HCT116 (cell line): ENCODE results near the gene SIK3.

ENCODE experiments used
- CTCF ChIP-seq, 3 experiments: fragments of 200-600 bp in 1 of 3; sonication (generic) in 1 of 3; IDR thresholded peaks in 2 of 3; conservative IDR thresholded peaks in 1 of 3; 2 replicates each; pipeline ENCODE4 v1.5.1; 2012 to 2017; ENCODE audit warnings: low read depth in 2 of 3, low read length in 2 of 3, antibody characterized with exemption in 1 of 3, borderline replicate concordance in 1 of 3, control low read depth in 1 of 3, mild to moderate bottlenecking in 1 of 3, mixed read lengths in 1 of 3, mixed run types in 1 of 3, moderate library complexity in 1 of 3; ENCODE audit not compliant: insufficient read depth in 1 of 3
- SIN3A ChIP-seq: IDR thresholded peaks from 2 replicates; pipeline ENCODE4 v1.6.1; 2012; ENCODE audit warnings: low read depth
- TCF7L2 ChIP-seq: IDR thresholded peaks from 2 replicates; pipeline ENCODE4 v1.7.0; 2011; ENCODE audit warnings: borderline replicate concordance, inconsistent platforms; ENCODE audit not compliant: insufficient read depth, insufficient read length; ENCODE audit errors: extremely low read depth

- TF ChIP-seq TCF7L2 = no peak
- TF ChIP-seq SIN3A = no peak
- no peak for TF ChIP-seq CTCF (IDR thresholded peaks at IDR 0.05 in 2 of 3, conservative IDR thresholded peaks at IDR 0.05 in 1 of 3; ENCODE audit: borderline replicate concordance in 1 of 3, insufficient read depth in 1 of 3, low read depth in 2 of 3, low read length in 2 of 3)
Measured at GRCh38 chr11:116819049-116819448, 279.2 kb downstream of the SIK3 start.
